DND-41 (cell line): ENCODE measurements around the gene TRIM67.

ENCODE experiments used
- ATAC-seq: fragments of 200-7000 bp; cut with Tn5 transposase; 3 replicates; pipeline ENCODE4 v1.9.1; 2021; ENCODE audit warnings: low read depth; ENCODE audit not compliant: insufficient read depth
- DNase-seq: peaks from one replicate; pipeline ENCODE4 v3.0.0-alpha.2; 2020
- H2AFZ ChIP-seq: 2 replicates; pipeline ENCODE4 v1.6.0; 2012; ENCODE audit warnings: low read depth, low read length
- H3K27ac ChIP-seq: 2 replicates; pipeline ENCODE4 v1.5.1; 2012; ENCODE audit warnings: low read length, inconsistent platforms
- H3K27me3 ChIP-seq: fragments of 200-600 bp; sonication (generic); 2 replicates; pipeline ENCODE4 v1.6.0; 2012; ENCODE audit warnings: low read length, mild to moderate bottlenecking, inconsistent platforms; ENCODE audit not compliant: insufficient read depth, poor library complexity
- H3K36me3 ChIP-seq: 2 replicates; pipeline ENCODE4 v1.5.1; 2012; ENCODE audit warnings: low read length, inconsistent platforms; ENCODE audit not compliant: insufficient read depth
- H3K4me1 ChIP-seq: 2 replicates; pipeline ENCODE4 v1.5.1; 2012; ENCODE audit warnings: mild to moderate bottlenecking, low read length; ENCODE audit not compliant: insufficient read depth
- H3K4me2 ChIP-seq: 2 replicates; pipeline ENCODE4 v1.6.0; 2012; ENCODE audit warnings: mild to moderate bottlenecking, moderate library complexity, low read length, inconsistent platforms; ENCODE audit not compliant: insufficient read depth
- H3K4me3 ChIP-seq, 2 experiments: fragments of 200-600 bp in 1 of 2; shearing (Covaris generic) in 1 of 2; 2 replicates each; pipeline ENCODE4 v1.5.1; 2012 to 2016; ENCODE audit warnings: inconsistent platforms in 2 of 2, low read length in 2 of 2, mild to moderate bottlenecking in 2 of 2, low read depth in 1 of 2, moderate library complexity in 1 of 2
- H3K79me2 ChIP-seq: 2 replicates; pipeline ENCODE4 v1.6.0; 2012; ENCODE audit warnings: low read length, inconsistent platforms; ENCODE audit not compliant: insufficient read depth
- H3K9ac ChIP-seq: 2 replicates; pipeline ENCODE4 v1.6.0; 2012; ENCODE audit warnings: low read depth, mild to moderate bottlenecking, inconsistent platforms, low read length, moderate library complexity
- H3K9me3 ChIP-seq: 2 replicates; pipeline ENCODE4 v1.5.1; 2012; ENCODE audit warnings: low read length, moderate library complexity, mild to moderate bottlenecking, inconsistent platforms; ENCODE audit not compliant: insufficient read depth, severe bottlenecking
- H4K20me1 ChIP-seq: 2 replicates; pipeline ENCODE4 v1.6.0; 2012; ENCODE audit warnings: low read length; ENCODE audit not compliant: insufficient read depth
- EZH2 ChIP-seq: IDR thresholded peaks from 3 replicates; pipeline ENCODE4 v1.6.1; 2012; ENCODE audit warnings: borderline replicate concordance, low read depth, mild to moderate bottlenecking, moderate library complexity, low read length, inconsistent platforms; ENCODE audit not compliant: severe bottlenecking
- TF ChIP-seq, protein P1 (sequence below): IDR thresholded peaks from 2 replicates; pipeline ENCODE4 v1.5.1; 2012; ENCODE audit warnings: borderline replicate concordance, low read length, moderate library complexity, mild to moderate bottlenecking; ENCODE audit not compliant: poor library complexity, severe bottlenecking; ENCODE audit errors: extremely low read depth

The TRIM67 gene

DNA sequence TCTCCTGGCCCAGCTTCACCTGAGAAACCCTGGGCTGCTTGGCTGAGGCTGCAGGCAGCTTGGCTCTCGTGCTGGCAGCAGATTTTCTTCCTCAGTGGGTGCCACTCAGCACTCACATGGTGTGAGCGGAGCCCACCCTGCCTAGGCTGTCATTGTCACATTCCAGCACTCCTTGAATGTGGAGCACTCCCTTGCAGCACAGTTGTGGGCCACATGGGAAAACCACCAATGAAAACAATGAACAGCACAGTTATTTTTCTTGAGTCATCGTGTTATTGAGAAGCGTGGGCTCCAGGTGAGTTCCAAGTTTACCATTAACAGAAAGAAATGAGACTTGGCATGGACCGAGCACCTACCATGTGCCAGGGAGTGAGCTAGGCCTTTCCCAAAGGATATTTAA is 27.2 kb upstream of the TRIM67 start:
- H3K27me3 ChIP-seq: no peaks in the 10 kb centered on the region
- H3K9me3 ChIP-seq: no peaks in the 10 kb centered on the region
- no peaks in the 10 kb centered on the region for H3K36me3 ChIP-seq
- no peak overlapping the region for H3K9ac ChIP-seq
- H3K4me3 ChIP-seq: no peak overlapping the region
- ATAC-seq: no peak
- no peak overlapping the region for H2AFZ ChIP-seq
- H3K79me2 ChIP-seq: no peaks in the 10 kb centered on the region
- DNase-seq: no peak
- no peaks in the 10 kb centered on the region for H3K4me1 ChIP-seq
- H3K27ac ChIP-seq: no peak overlapping the region
- H3K4me2 ChIP-seq: no peak overlapping the region
- TF ChIP-seq, protein P1, sequence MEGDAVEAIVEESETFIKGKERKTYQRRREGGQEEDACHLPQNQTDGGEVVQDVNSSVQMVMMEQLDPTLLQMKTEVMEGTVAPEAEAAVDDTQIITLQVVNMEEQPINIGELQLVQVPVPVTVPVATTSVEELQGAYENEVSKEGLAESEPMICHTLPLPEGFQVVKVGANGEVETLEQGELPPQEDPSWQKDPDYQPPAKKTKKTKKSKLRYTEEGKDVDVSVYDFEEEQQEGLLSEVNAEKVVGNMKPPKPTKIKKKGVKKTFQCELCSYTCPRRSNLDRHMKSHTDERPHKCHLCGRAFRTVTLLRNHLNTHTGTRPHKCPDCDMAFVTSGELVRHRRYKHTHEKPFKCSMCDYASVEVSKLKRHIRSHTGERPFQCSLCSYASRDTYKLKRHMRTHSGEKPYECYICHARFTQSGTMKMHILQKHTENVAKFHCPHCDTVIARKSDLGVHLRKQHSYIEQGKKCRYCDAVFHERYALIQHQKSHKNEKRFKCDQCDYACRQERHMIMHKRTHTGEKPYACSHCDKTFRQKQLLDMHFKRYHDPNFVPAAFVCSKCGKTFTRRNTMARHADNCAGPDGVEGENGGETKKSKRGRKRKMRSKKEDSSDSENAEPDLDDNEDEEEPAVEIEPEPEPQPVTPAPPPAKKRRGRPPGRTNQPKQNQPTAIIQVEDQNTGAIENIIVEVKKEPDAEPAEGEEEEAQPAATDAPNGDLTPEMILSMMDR: no peak
- TF ChIP-seq EZH2: no peak
- H4K20me1 ChIP-seq: no peaks in the 10 kb centered on the region

DNA sequence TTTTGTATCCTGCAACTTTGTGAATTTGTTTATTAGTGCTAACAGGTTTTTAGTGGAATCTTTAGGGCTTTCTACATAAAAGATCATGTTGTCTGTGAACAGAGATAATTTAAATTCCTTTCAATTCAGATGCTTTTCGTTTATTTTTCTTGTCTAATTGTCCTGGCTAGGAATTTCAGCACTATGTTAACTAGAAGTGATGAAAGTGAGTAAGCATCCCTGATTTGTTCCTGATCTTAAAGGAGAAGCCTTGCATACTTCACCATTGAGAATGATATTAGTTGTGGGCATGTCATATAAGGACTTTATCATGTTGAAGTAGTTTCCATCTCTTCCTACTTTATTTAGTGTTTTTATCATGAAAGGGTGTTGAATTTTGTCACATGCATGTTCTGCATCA is 23.6 kb upstream of the TRIM67 start:
- H4K20me1 ChIP-seq: no peaks in the 10 kb centered on the region
- no peak overlapping the region for H3K27ac ChIP-seq
- H3K36me3 ChIP-seq: no peaks in the 10 kb centered on the region
- no peak overlapping the region for H3K4me2 ChIP-seq
- DNase-seq: no peak
- H3K27me3 ChIP-seq: no peaks in the 10 kb centered on the region
- ATAC-seq: no peak
- H3K4me3 ChIP-seq: no peak overlapping the region
- H2AFZ ChIP-seq: no peak overlapping the region
- no peak overlapping the region for H3K9ac ChIP-seq
- no peaks in the 10 kb centered on the region for H3K4me1 ChIP-seq
- no peaks in the 10 kb centered on the region for H3K79me2 ChIP-seq
- H3K9me3 ChIP-seq: no peaks in the 10 kb centered on the region
- TF ChIP-seq, protein P1: no peak
- no peak for TF ChIP-seq EZH2

DNA sequence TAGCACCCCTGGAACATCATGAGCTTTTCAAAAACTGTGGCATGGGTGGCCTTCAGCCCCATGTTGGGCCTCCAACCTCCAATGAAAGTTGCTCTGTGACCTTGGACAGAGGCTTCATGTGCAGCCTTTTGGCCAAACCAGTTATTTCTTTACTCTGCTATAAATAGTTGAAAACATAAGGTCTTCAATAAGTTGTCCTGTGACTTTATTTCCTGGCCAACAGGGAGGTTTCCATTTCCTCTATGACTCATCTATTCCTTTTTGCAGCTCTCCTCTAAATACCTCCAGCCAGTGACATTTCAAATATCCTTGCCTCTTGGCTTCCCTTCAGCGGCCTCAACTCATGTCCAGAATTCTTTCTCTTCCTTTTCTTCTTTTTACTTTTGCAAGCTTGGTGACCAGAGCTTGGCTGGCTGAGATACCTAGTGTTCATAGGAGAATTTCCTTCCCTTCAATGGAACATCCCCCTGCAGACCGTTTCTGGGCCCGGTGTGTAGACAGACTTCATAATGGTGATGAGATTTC is 22.7 kb upstream of the TRIM67 start:
- Histone ChIP-seq H3K4me2 (no peak overlapping the region), H3K79me2 (no peaks in the 10 kb centered on the region), H4K20me1 (no peaks in the 10 kb centered on the region), H3K27me3 (no peaks in the 10 kb centered on the region), H3K4me1 (no peaks in the 10 kb centered on the region), H2AFZ (no peak overlapping the region), H3K9ac (no peak overlapping the region), H3K27ac (no peak overlapping the region), H3K4me3 (no peak overlapping the region), H3K36me3 (no peaks in the 10 kb centered on the region), H3K9me3 (no peaks in the 10 kb centered on the region)
- ATAC-seq (no peak), DNase-seq (no peak)
- TF ChIP-seq EZH2: no peak
- TF ChIP-seq, protein P1: no peak
